SK-N-SH treated with all-trans-retinoic acid at 6 μM for 48 hours (cell line): ENCODE data around the gene LIME1.

Source experiments
- ATAC-seq: fragments of 200-7000 bp; cut with Tn5 transposase; 3 replicates; pipeline ENCODE4 v1.9.1; 2020; ENCODE audit warnings: mild to moderate bottlenecking, moderate library complexity
- ARNTL ChIP-seq: fragments of 450-650 bp; formaldehyde crosslinking; IDR thresholded peaks from 2 replicates; pipeline ENCODE4 v1.5.0; 2020; ENCODE audit warnings: low read depth, mild to moderate bottlenecking, moderate library complexity, borderline replicate concordance
- ESRRG ChIP-seq: fragments of 250-450 bp; sonication (Bioruptor Pico); IDR thresholded peaks from 2 replicates; pipeline ENCODE4 v1.6.1; 2021; ENCODE audit warnings: mild to moderate bottlenecking
- GLIS3 ChIP-seq: fragments of 250-450 bp; sonication (Bioruptor Pico); IDR thresholded peaks from 2 replicates; pipeline ENCODE4 v1.5.0; 2020; ENCODE audit warnings: mild to moderate bottlenecking, moderate library complexity
- ISL1 ChIP-seq: fragments of 250-450 bp; sonication (Bioruptor Pico); IDR thresholded peaks from 2 replicates; pipeline ENCODE4 v2.1.2; 2022; ENCODE audit warnings: mild to moderate bottlenecking, moderate library complexity
- OSR1 ChIP-seq: fragments of 250-450 bp; sonication (Bioruptor Pico); IDR thresholded peaks from 2 replicates; pipeline ENCODE4 v1.8.0; 2022; ENCODE audit warnings: moderate library complexity, mild to moderate bottlenecking, inconsistent platforms
- POU6F1 ChIP-seq: fragments of 250-450 bp; sonication (Bioruptor Pico); IDR thresholded peaks from 2 replicates; pipeline ENCODE4 v1.8.0; 2021; ENCODE audit warnings: low read depth, mild to moderate bottlenecking, moderate library complexity, borderline replicate concordance
- PPARA ChIP-seq: fragments of 250-450 bp; sonication (Bioruptor Pico); IDR thresholded peaks from 2 replicates; pipeline ENCODE4 v1.5.0; 2020; ENCODE audit warnings: mild to moderate bottlenecking, borderline replicate concordance
- RARB ChIP-seq: fragments of 250-450 bp; sonication (Bioruptor Pico); IDR thresholded peaks from 2 replicates; pipeline ENCODE4 v1.8.0; 2021; ENCODE audit warnings: mild to moderate bottlenecking, moderate library complexity
- SNAI2 ChIP-seq: fragments of 250-450 bp; sonication (Bioruptor Pico); IDR thresholded peaks from 2 replicates; pipeline ENCODE4 v1.5.0; 2020; ENCODE audit warnings: mild to moderate bottlenecking, moderate library complexity
- TCF4 ChIP-seq: fragments of 250-450 bp; sonication (Bioruptor Pico); IDR thresholded peaks from 2 replicates; pipeline ENCODE4 v1.8.0; 2021; ENCODE audit warnings: mild to moderate bottlenecking, moderate library complexity, borderline replicate concordance
- TOX ChIP-seq: fragments of 250-450 bp; sonication (Bioruptor Pico); IDR thresholded peaks from 2 replicates; pipeline ENCODE4 v1.8.0; 2021; ENCODE audit warnings: mild to moderate bottlenecking, moderate library complexity, borderline replicate concordance
- TSHZ2 ChIP-seq: fragments of 250-450 bp; sonication (Bioruptor Pico); IDR thresholded peaks from 2 replicates; pipeline ENCODE4 v1.5.0; 2020; ENCODE audit warnings: mild to moderate bottlenecking, moderate library complexity
- ZC3H10 ChIP-seq: fragments of 250-450 bp; sonication (Bioruptor Pico); IDR thresholded peaks from 2 replicates; pipeline ENCODE4 v1.5.1; 2021; ENCODE audit warnings: mild to moderate bottlenecking, moderate library complexity
- ZFP3 ChIP-seq: fragments of 250-450 bp; sonication (Bioruptor Pico); IDR thresholded peaks from 2 replicates; pipeline ENCODE4 v1.5.0; 2020; ENCODE audit warnings: mild to moderate bottlenecking, moderate library complexity
- ZFP30 ChIP-seq: fragments of 450-650 bp; formaldehyde crosslinking; IDR thresholded peaks from 2 replicates; pipeline ENCODE4 v1.5.0; 2022; ENCODE audit warnings: mild to moderate bottlenecking, moderate library complexity
- ZNF565 ChIP-seq: fragments of 450-650 bp; formaldehyde crosslinking; conservative IDR thresholded peaks from 2 replicates; pipeline ENCODE4 v1.5.0; 2020; ENCODE audit warnings: low read depth, mild to moderate bottlenecking, moderate library complexity
- ZNF70 ChIP-seq: fragments of 450-650 bp; formaldehyde crosslinking; IDR thresholded peaks from 2 replicates; pipeline ENCODE4 v1.5.0; 2020; ENCODE audit warnings: mild to moderate bottlenecking, moderate library complexity
- ZNF8 ChIP-seq: fragments of 450-650 bp; formaldehyde crosslinking; IDR thresholded peaks from 2 replicates; pipeline ENCODE4 v1.5.0; 2020; ENCODE audit warnings: mild to moderate bottlenecking, moderate library complexity
- TF ChIP-seq, protein P1 (sequence below): fragments of 250-450 bp; sonication (Bioruptor Pico); IDR thresholded peaks from 2 replicates; pipeline ENCODE4 v1.5.1; 2021; ENCODE audit warnings: mild to moderate bottlenecking, moderate library complexity
- TF ChIP-seq, protein P2 (sequence below): fragments of 250-450 bp; sonication (Bioruptor Pico); IDR thresholded peaks from 2 replicates; pipeline ENCODE4 v1.8.0; 2020; ENCODE audit warnings: mild to moderate bottlenecking, moderate library complexity, borderline replicate concordance
- TF ChIP-seq, protein P3 (sequence below): fragments of 250-450 bp; sonication (Bioruptor Pico); IDR thresholded peaks from 2 replicates; pipeline ENCODE4 v1.5.1; 2020; ENCODE audit warnings: low read depth, mild to moderate bottlenecking, moderate library complexity

The LIME1 gene

GRCh38 chr20:63771046-63771707 is 34.7 kb downstream of the LIME1 start:
- TF ChIP-seq ISL1 (CRISPR knock-in tag) (no peak), OSR1 (no peak)
- TF ChIP-seq, protein P1, sequence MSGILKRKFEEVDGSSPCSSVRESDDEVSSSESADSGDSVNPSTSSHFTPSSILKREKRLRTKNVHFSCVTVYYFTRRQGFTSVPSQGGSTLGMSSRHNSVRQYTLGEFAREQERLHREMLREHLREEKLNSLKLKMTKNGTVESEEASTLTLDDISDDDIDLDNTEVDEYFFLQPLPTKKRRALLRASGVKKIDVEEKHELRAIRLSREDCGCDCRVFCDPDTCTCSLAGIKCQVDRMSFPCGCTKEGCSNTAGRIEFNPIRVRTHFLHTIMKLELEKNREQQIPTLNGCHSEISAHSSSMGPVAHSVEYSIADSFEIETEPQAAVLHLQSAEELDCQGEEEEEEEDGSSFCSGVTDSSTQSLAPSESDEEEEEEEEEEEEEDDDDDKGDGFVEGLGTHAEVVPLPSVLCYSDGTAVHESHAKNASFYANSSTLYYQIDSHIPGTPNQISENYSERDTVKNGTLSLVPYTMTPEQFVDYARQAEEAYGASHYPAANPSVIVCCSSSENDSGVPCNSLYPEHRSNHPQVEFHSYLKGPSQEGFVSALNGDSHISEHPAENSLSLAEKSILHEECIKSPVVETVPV (CRISPR knock-in tag): no peak
- TF ChIP-seq, all 23 proteins: peak for 0
- no peak for ATAC-seq

GRCh38 chr20:63772781-63773518 is 36.5 kb downstream of the LIME1 start:
- TF ChIP-seq ESRRG (no peak), TCF4 (CRISPR knock-in tag) (no peak), ZFP30 (CRISPR knock-in tag) (no peak), ZC3H10 (no peak), PPARA (CRISPR knock-in tag) (no peak), TSHZ2 (no peak), ZNF70 (CRISPR knock-in tag) (no peak), ZNF8 (CRISPR knock-in tag) (no peak), GLIS3 (CRISPR knock-in tag) (no peak), SNAI2 (CRISPR knock-in tag) (no peak), OSR1 (no peak), ISL1 (CRISPR knock-in tag) (no peak), TOX (no peak), POU6F1 (CRISPR knock-in tag) (no peak), RARB (no peak)
- TF ChIP-seq, protein P2, sequence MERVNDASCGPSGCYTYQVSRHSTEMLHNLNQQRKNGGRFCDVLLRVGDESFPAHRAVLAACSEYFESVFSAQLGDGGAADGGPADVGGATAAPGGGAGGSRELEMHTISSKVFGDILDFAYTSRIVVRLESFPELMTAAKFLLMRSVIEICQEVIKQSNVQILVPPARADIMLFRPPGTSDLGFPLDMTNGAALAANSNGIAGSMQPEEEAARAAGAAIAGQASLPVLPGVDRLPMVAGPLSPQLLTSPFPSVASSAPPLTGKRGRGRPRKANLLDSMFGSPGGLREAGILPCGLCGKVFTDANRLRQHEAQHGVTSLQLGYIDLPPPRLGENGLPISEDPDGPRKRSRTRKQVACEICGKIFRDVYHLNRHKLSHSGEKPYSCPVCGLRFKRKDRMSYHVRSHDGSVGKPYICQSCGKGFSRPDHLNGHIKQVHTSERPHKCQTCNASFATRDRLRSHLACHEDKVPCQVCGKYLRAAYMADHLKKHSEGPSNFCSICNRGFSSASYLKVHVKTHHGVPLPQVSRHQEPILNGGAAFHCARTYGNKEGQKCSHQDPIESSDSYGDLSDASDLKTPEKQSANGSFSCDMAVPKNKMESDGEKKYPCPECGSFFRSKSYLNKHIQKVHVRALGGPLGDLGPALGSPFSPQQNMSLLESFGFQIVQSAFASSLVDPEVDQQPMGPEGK (CRISPR knock-in tag): no peak
- no peak for ATAC-seq

DNA sequence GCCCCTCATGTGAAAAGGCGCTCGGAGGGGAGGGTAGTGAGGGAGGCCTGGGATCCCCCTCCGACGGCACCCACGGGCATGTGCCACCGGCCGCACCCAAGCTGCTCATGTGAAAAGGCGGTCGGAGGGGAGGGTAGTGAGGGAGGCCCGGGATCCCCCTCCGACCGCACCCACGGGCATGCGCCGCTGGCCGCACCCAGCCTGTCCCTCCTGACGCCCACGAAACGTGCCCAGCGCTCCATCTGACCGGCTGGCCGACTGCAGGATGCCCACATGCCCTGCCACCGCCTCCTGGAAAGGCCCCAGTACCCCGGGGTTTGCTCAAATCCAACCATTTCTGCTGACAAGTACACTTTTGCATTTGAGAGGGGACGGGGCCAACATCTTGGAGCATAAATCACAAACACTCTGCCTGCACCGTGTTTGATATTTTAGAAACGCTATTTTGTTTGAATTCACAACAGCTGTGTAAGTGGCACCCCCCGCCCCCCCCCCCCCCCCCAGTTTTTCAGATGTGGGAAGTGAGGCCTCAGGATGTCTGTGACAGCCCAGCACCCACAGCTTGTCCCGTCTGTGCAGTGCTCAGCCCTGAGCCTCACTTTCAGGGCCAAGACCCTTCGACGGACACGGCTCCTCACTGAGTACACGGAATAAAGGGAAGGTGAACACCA is 37.2 kb downstream of the LIME1 start:
- TF ChIP-seq TCF4 (CRISPR knock-in tag) (no peak), SNAI2 (CRISPR knock-in tag) (no peak), RARB (no peak), OSR1 (no peak), ZFP3 (CRISPR knock-in tag) (no peak), POU6F1 (CRISPR knock-in tag) (no peak), ARNTL (CRISPR knock-in tag) (no peak), ZNF565 (CRISPR knock-in tag) (no peak), ZFP30 (CRISPR knock-in tag) (no peak)
- TF ChIP-seq, protein P3, sequence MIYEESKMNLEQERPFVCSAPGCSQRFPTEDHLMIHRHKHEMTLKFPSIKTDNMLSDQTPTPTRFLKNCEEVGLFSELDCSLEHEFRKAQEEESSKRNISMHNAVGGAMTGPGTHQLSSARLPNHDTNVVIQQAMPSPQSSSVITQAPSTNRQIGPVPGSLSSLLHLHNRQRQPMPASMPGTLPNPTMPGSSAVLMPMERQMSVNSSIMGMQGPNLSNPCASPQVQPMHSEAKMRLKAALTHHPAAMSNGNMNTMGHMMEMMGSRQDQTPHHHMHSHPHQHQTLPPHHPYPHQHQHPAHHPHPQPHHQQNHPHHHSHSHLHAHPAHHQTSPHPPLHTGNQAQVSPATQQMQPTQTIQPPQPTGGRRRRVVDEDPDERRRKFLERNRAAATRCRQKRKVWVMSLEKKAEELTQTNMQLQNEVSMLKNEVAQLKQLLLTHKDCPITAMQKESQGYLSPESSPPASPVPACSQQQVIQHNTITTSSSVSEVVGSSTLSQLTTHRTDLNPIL (CRISPR knock-in tag): no peak
- no peak for ATAC-seq
